CD14-positive monocyte (primary cell): ENCODE data around the gene STIP1. TPM values are rescaled to one million over a fixed set of nuclear protein-coding genes. Genes with fewer than 3 reads are reported as not detected.

Source experiments
- DNase-seq, 3 donors: peaks; one replicate each; pipeline ENCODE4 v3.0.0-alpha.2; 2011 to 2022
- H2AFZ ChIP-seq: 2 replicates; pipeline ENCODE4 v1.6.0; 2012; ENCODE audit warnings: mild to moderate bottlenecking, low read depth, low read length, inconsistent platforms; ENCODE audit not compliant: insufficient read depth, poor library complexity, severe bottlenecking
- H3K27ac ChIP-seq, 2 donors: 1 replicate in 1 of 2; 2 replicates in 1 of 2; pipeline ENCODE4 v1.5.1; 2012 to 2013; ENCODE audit warnings: low read length in 2 of 2, control low read depth in 1 of 2, inconsistent platforms in 1 of 2, low read depth in 1 of 2, mild to moderate bottlenecking in 1 of 2
- H3K27me3 ChIP-seq, 2 donors: one replicate each; pipeline versions ENCODE4 v1.6.0 to v1.6.1; 2011 to 2013; ENCODE audit warnings: low read length in 2 of 2; ENCODE audit not compliant: control insufficient read depth in 2 of 2, insufficient read depth in 2 of 2
- H3K36me3 ChIP-seq, 2 donors: replicated peaks in 1 of 2; 1 replicate in 1 of 2; 2 replicates in 1 of 2; pipeline versions ENCODE4 v1.5.1 to v1.6.1; 2012 to 2013; ENCODE audit warnings: low read length in 2 of 2, control low read depth in 1 of 2, inconsistent platforms in 1 of 2, mild to moderate bottlenecking in 1 of 2; ENCODE audit not compliant: insufficient read depth in 2 of 2, control insufficient read depth in 1 of 2
- H3K4me1 ChIP-seq, 2 donors: 1 replicate in 1 of 2; 2 replicates in 1 of 2; pipeline versions ENCODE4 v1.5.1 to v1.6.1; 2012 to 2013; ENCODE audit warnings: low read length in 2 of 2, control low read depth in 1 of 2, inconsistent platforms in 1 of 2, mild to moderate bottlenecking in 1 of 2, moderate library complexity in 1 of 2; ENCODE audit not compliant: insufficient read depth in 2 of 2, control insufficient read depth in 1 of 2
- H3K4me2 ChIP-seq: replicated peaks from 2 replicates; pipeline ENCODE3; 2012; ENCODE audit warnings: low read length, moderate library complexity, mild to moderate bottlenecking; ENCODE audit not compliant: poor library complexity, severe bottlenecking; ENCODE audit errors: extremely low read depth
- H3K4me3 ChIP-seq, 3 experiments: fragments of 200-600 bp in 1 of 3; sonication (generic) in 1 of 3; replicated peaks in 1 of 3; 1 replicate in 2 of 3; 2 replicates in 1 of 3; pipeline ENCODE4 v1.5.1; 2011 to 2013; ENCODE audit warnings: low read length in 3 of 3, mild to moderate bottlenecking in 3 of 3, control low read depth in 2 of 3, low read depth in 2 of 3, inconsistent platforms in 1 of 3, moderate library complexity in 1 of 3
- H3K79me2 ChIP-seq: 2 replicates; pipeline ENCODE4 v1.6.0; 2012; ENCODE audit warnings: mild to moderate bottlenecking, control low read depth, inconsistent platforms, low read length, moderate library complexity; ENCODE audit not compliant: insufficient read depth
- H3K9ac ChIP-seq: 2 replicates; pipeline ENCODE4 v1.6.0; 2017; ENCODE audit warnings: low read length, mild to moderate bottlenecking; ENCODE audit not compliant: insufficient read depth, poor library complexity, severe bottlenecking
- H3K9me3 ChIP-seq, 2 donors: replicated peaks in 1 of 2; 1 replicate in 1 of 2; 2 replicates in 1 of 2; pipeline versions ENCODE4 v1.5.1 to v1.6.1; 2012 to 2013; ENCODE audit warnings: low read length in 2 of 2, control low read depth in 1 of 2; ENCODE audit not compliant: control insufficient read depth in 1 of 2, insufficient read depth in 1 of 2
- H4K20me1 ChIP-seq: 2 replicates; pipeline ENCODE4 v1.6.0; 2012; ENCODE audit warnings: mild to moderate bottlenecking, low read length, control low read depth, moderate library complexity; ENCODE audit not compliant: insufficient read depth
- H3K27ac Mint-ChIP-seq, 7 donors: one replicate each; pipeline ENCODE4 v1.8.0; 2020; ENCODE audit warnings: mild to moderate bottlenecking in 7 of 7, mixed read lengths in 7 of 7, moderate library complexity in 6 of 7, inconsistent platforms in 2 of 7
- H3K27me3 Mint-ChIP-seq, 3 donors: one replicate each; pipeline ENCODE4 v1.8.0; 2021 to 2022; ENCODE audit warnings: low read depth in 3 of 3, mild to moderate bottlenecking in 3 of 3, mixed read lengths in 3 of 3, moderate library complexity in 3 of 3, inconsistent platforms in 1 of 3
- H3K36me3 Mint-ChIP-seq, 2 donors: one replicate each; pipeline ENCODE4 v1.8.0; 2020; ENCODE audit warnings: mixed read lengths in 2 of 2, inconsistent platforms in 1 of 2, mild to moderate bottlenecking in 1 of 2
- H3K4me1 Mint-ChIP-seq: one replicate; pipeline ENCODE4 v1.8.0; 2020; ENCODE audit warnings: mild to moderate bottlenecking, mixed read lengths
- H3K4me3 Mint-ChIP-seq, 2 donors: one replicate each; pipeline ENCODE4 v1.8.0; 2020; ENCODE audit warnings: mild to moderate bottlenecking in 2 of 2, mixed read lengths in 2 of 2, moderate library complexity in 1 of 2
- H3K9me3 Mint-ChIP-seq, 7 donors: one replicate each; pipeline ENCODE4 v1.8.0; 2020 to 2022; ENCODE audit warnings: mixed read lengths in 7 of 7, mild to moderate bottlenecking in 6 of 7, moderate library complexity in 6 of 7, inconsistent platforms in 2 of 7
- CTCF ChIP-seq: fragments of 200-600 bp; IDR thresholded peaks from one replicate; pipeline ENCODE4 v1.8.0; 2022; ENCODE audit warnings: antibody characterized with exemption, mild to moderate bottlenecking
- WGBS: methylation state at CpG from one replicate; pipeline ENCODE4 v1.1.5; 2013; ENCODE audit warnings: missing lambda C conversion rate; ENCODE audit not compliant: insufficient coverage; 5-methylcytosine and 5-hydroxymethylcytosine counted together
- intact Hi-C, 2 donors: fragments of 100-400 bp; cut with micrococcal nuclease; formaldehyde crosslinking; loops; one replicate each; pipeline versions ENCODE4 v1.15.0 to v1.15.1; 2023
- polyA plus RNA-seq, 3 donors: library from polyadenylated mRNA; depleted of rRNA in 1 of 3; unstranded in 2 of 3; stranded (reverse) in 1 of 3; fragments of 300-500 nt in 2 of 3; fragments of >200 nt in 1 of 3; fragmentation: Illumina TruSeq in 2 of 3; gene quantifications; 1 replicate in 2 of 3; 2 replicates in 1 of 3; pipeline ENCODE4 v1.2.3, GENCODE V29; 2012 to 2021

STIP1 gene
- polyA plus RNA-seq, 3 donors, result 44.5 to 52.0 (median 51.1) TPM

DNA sequence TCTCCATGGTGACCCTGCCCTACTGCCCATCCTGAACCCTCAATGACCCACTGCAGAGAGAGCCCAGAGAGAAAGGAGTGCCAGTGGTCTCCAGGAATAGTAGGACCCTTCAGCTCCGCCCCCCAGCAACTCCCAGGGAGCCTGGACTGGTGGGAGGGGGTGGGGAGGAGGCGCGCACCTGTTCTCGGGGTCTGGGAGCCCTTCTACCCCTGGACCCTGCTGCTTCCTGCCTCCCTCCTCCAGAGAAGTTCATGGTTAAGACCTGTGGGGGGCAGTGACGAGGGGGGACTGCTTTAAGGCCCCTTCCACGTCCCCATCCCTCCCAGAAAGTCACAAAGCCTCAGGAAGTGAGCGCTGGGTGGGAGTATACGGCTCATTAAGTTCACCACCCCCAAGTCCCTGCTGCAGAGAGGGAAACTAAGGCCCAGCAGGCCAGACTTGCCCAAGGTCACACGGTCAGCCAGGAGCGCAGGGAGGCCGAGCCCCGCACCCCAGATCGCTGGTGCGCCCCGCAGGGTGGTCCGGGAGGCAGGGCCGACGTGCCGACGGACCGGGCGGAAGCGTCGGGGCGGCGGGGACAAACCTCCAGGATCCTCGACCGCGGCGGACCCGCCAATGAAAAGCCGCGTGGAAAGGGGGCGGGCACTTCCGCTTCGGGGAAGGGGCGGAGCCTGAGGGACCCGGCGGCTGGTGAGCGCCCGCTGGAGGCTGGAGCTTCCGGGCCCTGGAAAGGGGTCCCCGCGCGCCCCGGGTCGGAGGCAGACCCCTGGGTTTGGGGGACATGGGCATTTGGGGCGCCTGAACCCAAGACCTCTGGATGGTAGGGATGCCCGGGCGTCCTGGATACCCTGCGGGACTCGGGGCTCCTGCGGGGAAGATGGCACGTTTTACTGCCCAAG lies 39.9 kb downstream of the STIP1 start, which contains the start of the genes NUDT22 and TRPT1:
TSS of gene NUDT22 (plus strand) at position 667 of the 899 bp plus-strand sequence. CDS start 379 bp downstream, outside the sequence.
TSS of gene TRPT1 (minus strand) at position 579 of the 899 bp plus-strand sequence. CDS start at position 253, 326 bp downstream.
- peaks cover 38% of the 10 kb centered on the region for H3K79me2 ChIP-seq
- H3K4me2 ChIP-seq, result peak within 1 kb of the TSS; percentile 98
- peaks cover 21 to 43% of the 10 kb centered on the region in 2 donors for H3K36me3 Mint-ChIP-seq
- H3K36me3 ChIP-seq, result peaks cover 29 to 31% of the 10 kb centered on the region in 2 donors
- H3K9me3 Mint-ChIP-seq, result no peaks in the 10 kb centered on the region
- peaks cover 0 to 1% (median 0%) of the 10 kb centered on the region in 3 donors for H3K27me3 Mint-ChIP-seq
- under 1% methylated on average over 48 of the region's 54 CpGs for WGBS
- H2AFZ ChIP-seq, result peak within 1 kb of the TSS; percentile 83
- H3K27me3 ChIP-seq, result no peaks in the 10 kb centered on the region
- TF ChIP-seq CTCF, result peak; percentile 31
- H3K9ac ChIP-seq, result peak within 1 kb of the TSS; percentile 84
- peak within 1 kb of the TSS; percentile 81 to 89 for H3K4me3 Mint-ChIP-seq
- peak; percentile 80 to 86 (median 81) for DNase-seq
- peak within 1 kb of the TSS; percentile 77 to 95 (median 88) for H3K27ac Mint-ChIP-seq
- intact Hi-C loops, result loop anchor here in 1 of 2 donors (1.0 to 2.0 kb wide), 2 partner anchors 15 to 19 kb away; partner anchors contain the start of gene FKBP2
- peaks cover 40 to 58% of the 10 kb centered on the region in 2 donors for H3K4me1 ChIP-seq
- H3K4me1 Mint-ChIP-seq, result peaks cover 42% of the 10 kb centered on the region
- peak within 1 kb of the TSS; percentile 78 to 92 for H3K27ac ChIP-seq
- no peaks in the 10 kb centered on the region for H3K9me3 ChIP-seq
- peaks cover 39% of the 10 kb centered on the region for H4K20me1 ChIP-seq
- H3K4me3 ChIP-seq, result peak within 1 kb of the TSS; percentile 65 to 97 (median 96)

DNA sequence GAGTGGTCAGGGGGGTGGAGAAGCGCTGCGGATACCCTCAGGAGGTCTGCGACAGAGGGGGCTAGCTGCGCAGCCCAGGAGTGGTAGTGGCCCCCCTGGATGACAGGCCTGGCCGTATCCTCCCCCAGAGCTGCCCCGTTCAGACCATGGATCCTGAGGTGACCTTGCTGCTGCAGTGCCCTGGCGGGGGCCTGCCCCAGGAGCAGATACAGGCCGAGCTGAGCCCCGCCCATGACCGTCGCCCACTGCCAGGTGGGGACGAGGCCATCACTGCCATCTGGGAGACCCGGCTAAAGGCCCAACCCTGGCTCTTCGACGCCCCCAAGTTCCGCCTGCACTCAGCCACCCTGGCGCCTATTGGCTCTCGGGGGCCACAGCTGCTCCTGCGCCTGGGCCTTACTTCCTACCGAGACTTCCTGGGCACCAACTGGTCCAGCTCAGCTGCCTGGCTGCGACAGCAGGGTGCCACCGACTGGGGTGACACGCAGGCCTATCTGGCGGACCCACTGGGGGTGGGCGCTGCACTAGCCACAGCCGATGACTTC lies 40.6 kb downstream of the STIP1 start:
- Histone ChIP-seq H3K4me1 (peaks cover 47 to 65% of the 10 kb centered on the region in 2 donors), H3K79me2 (peaks cover 38% of the 10 kb centered on the region), H3K4me3 (peak overlapping the region; percentile 65 to 97 (median 96)), H3K9ac (peak overlapping the region; percentile 84), H3K36me3 (peaks cover 23 to 24% of the 10 kb centered on the region in 2 donors), H3K27me3 (no peaks in the 10 kb centered on the region), H3K27ac (peak overlapping the region; percentile 78 to 92), H3K4me2 (peak overlapping the region; percentile 98), H3K9me3 (no peaks in the 10 kb centered on the region), H2AFZ (peak overlapping the region; percentile 83), H4K20me1 (peaks cover 33% of the 10 kb centered on the region)
- TF ChIP-seq CTCF, result no peak
- peak; percentile 64 to 71 (median 68) for DNase-seq
- intact Hi-C loops, result loop anchor here in 1 of 2 donors (1.0 to 2.0 kb wide), 2 partner anchors 14 to 19 kb away; partner anchors contain the start of gene FKBP2
- Mint-ChIP-seq H3K4me3 (peak overlapping the region; percentile 81 to 89), H3K36me3 (peaks cover 15 to 36% of the 10 kb centered on the region in 2 donors), H3K27me3 (peaks cover 0 to 1% (median 0%) of the 10 kb centered on the region in 3 donors), H3K27ac (peak overlapping the region; percentile 77 to 91 (median 88)), H3K4me1 (peaks cover 49% of the 10 kb centered on the region), H3K9me3 (no peaks in the 10 kb centered on the region)
- WGBS, result under 1% methylated on average over 26 of the region's 26 CpGs
